Measurements from ENCODE around the gene CYP2U1.

- TF ChIP-seq POLR2AphosphoS5 (IDR thresholded peaks at IDR 0.05): no peak
- TF ChIP-seq CTCF (IDR thresholded peaks at IDR 0.05): no peak
- TF ChIP-seq POLR2A (IDR thresholded peaks at IDR 0.05): no peak
Measured at GRCh38 chr4:107937040-107937439, 5.7 kb downstream of the CYP2U1 start.

Measured in transverse colon (tissue), 4 donors.